Neutrophil (primary cell): Measurements from ENCODE around the gene EXOSC3.
"Not testable (repeated sequence)": the region's sequence is repeated elsewhere in the genome, so short reads cannot be mapped to it uniquely, and the experiment has no call there.

Source experiments
- H3K27ac ChIP-seq: fragments of 200-600 bp; sonication (generic); 2 replicates; pipeline ENCODE4 v1.5.1; 2016; ENCODE audit warnings: mild to moderate bottlenecking, moderate library complexity
- H3K27me3 ChIP-seq: fragments of 200-600 bp; sonication (generic); 2 replicates; pipeline ENCODE4 v1.6.0; 2016; ENCODE audit warnings: mild to moderate bottlenecking
- H3K36me3 ChIP-seq: fragments of 200-600 bp; sonication (generic); 2 replicates; pipeline ENCODE4 v1.5.1; 2017
- H3K4me1 ChIP-seq, 2 experiments: fragments of 200-600 bp in 1 of 2; sonication (generic) in 1 of 2; 1 replicate in 1 of 2; 2 replicates in 1 of 2; pipeline versions ENCODE4 v1.5.1 to v1.6.1; 2013 to 2016; ENCODE audit warnings: low read depth in 1 of 2, low read length in 1 of 2, mild to moderate bottlenecking in 1 of 2, moderate library complexity in 1 of 2; ENCODE audit not compliant: control insufficient read depth in 1 of 2, insufficient read depth in 1 of 2
- H3K4me3 ChIP-seq, 2 experiments: fragments of 200-600 bp in 1 of 2; sonication (generic) in 1 of 2; 1 replicate in 1 of 2; 2 replicates in 1 of 2; pipeline ENCODE4 v1.5.1; 2013 to 2016; ENCODE audit warnings: low read depth in 1 of 2, low read length in 1 of 2, mild to moderate bottlenecking in 1 of 2, moderate library complexity in 1 of 2
- H3K9me3 ChIP-seq: fragments of 200-600 bp; sonication (generic); 2 replicates; pipeline ENCODE4 v1.5.1; 2016
- CTCF ChIP-seq: fragments of 200-600 bp; sonication (generic); IDR thresholded peaks from 2 replicates; pipeline ENCODE4 v1.5.1; 2016; ENCODE audit warnings: antibody characterized with exemption

EXOSC3 gene

GRCh38 chr9:37758747-37759146, 26.1 kb downstream of the EXOSC3 start:
- Histone ChIP-seq H3K27ac (no peak overlapping the region), H3K9me3 (no peaks in the 10 kb centered on the region), H3K27me3 (no peaks in the 10 kb centered on the region), H3K36me3 (peaks cover 14% of the 10 kb centered on the region), H3K4me1 (peaks cover 8 to 10% of the 10 kb centered on the region in 2 experiments), H3K4me3 (no peak overlapping the region)
- no peak for TF ChIP-seq CTCF

GRCh38 chr9:37753489-37754190, 31.2 kb downstream of the EXOSC3 start, which contains the start of gene TRMT10B:
TSS of gene TRMT10B (plus strand) at chr9:37753805. CDS start at chr9:37761932, 8,127 bp downstream.
- Histone ChIP-seq H3K27ac (peak within 1 kb of the TSS; percentile 75), H3K4me3 (peak within 1 kb of the TSS; percentile 70 to 74), H3K27me3 (no peaks in the 10 kb centered on the region), H3K4me1 (peaks cover 12 to 14% of the 10 kb centered on the region in 2 experiments), H3K9me3 (no peaks in the 10 kb centered on the region), H3K36me3 (no peaks in the 10 kb centered on the region)
- no peak for TF ChIP-seq CTCF

GRCh38 chr9:37752642-37753488, 32.0 kb downstream of the EXOSC3 start:
- Histone ChIP-seq H3K27ac (peak overlapping the region; percentile 75), H3K4me1 (peaks cover 12 to 14% of the 10 kb centered on the region in 2 experiments), H3K36me3 (no peaks in the 10 kb centered on the region), H3K4me3 (peak overlapping the region; percentile 70 to 74), H3K9me3 (no peaks in the 10 kb centered on the region), H3K27me3 (no peaks in the 10 kb centered on the region)
- TF ChIP-seq CTCF, result no peak

- H3K36me3 ChIP-seq, H3K27ac ChIP-seq, H3K9me3 ChIP-seq, H3K4me3 ChIP-seq, H3K27me3 ChIP-seq: not testable (repeated sequence)
- peaks cover 12 to 14% of the 10 kb centered on the region in 2 experiments for H3K4me1 ChIP-seq
Observed at GRCh38 chr9:37752112-37752511, 32.8 kb downstream of the EXOSC3 start.

- H3K36me3 ChIP-seq, H3K9me3 ChIP-seq: not testable (repeated sequence)
Observed at GRCh38 chr9:37751704-37752103, 33.2 kb downstream of the EXOSC3 start.

GRCh38 chr9:37751186-37751585, 33.7 kb downstream of the EXOSC3 start:
- H3K27me3 ChIP-seq, result no peaks in the 10 kb centered on the region
- H3K27ac ChIP-seq, result no peak overlapping the region

More at GRCh38 chr9:37751704-37752103, 33.2 kb downstream of the EXOSC3 start:
- not testable (repeated sequence) for H3K27ac ChIP-seq, H3K27me3 ChIP-seq, H3K4me3 ChIP-seq
- peaks cover 12 to 14% of the 10 kb centered on the region in 2 experiments for H3K4me1 ChIP-seq

More at GRCh38 chr9:37751186-37751585, 33.7 kb downstream of the EXOSC3 start:
- H3K9me3 ChIP-seq, result no peaks in the 10 kb centered on the region
- peaks cover 12 to 14% of the 10 kb centered on the region in 2 experiments for H3K4me1 ChIP-seq
- no peak for TF ChIP-seq CTCF
- no peak overlapping the region for H3K4me3 ChIP-seq
- no peaks in the 10 kb centered on the region for H3K36me3 ChIP-seq
